Measurements from ENCODE around the gene PPP2R5C.
"Not testable (repeated sequence)": the region's sequence is repeated elsewhere in the genome, so short reads cannot be mapped to it uniquely, and the experiment has no call there.

The PPP2R5C gene

DNA sequence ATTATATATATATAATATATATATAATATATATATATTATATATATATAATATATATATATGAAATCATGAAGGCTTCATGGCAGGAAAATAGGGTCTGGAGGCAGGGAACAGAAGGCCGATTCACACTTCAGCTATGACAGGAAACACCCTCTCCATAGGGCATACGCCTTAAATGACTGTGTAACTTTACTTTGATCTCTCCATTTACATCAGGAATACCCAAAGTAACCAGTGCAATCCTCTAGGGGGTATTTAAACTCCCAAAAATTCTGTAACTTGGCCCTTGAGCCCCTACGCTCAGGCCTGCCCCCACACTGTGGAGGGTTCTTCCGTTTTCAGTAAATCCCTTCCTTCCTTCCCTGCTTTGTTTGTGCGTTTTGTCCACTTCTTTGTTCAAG is 40.4 kb upstream of the PPP2R5C start:
- POLR2A ChIA-PET, result no interaction called here
- DNase-seq (ENCODE audit: extremely low spot score), result no peak
- CTCF ChIA-PET, result interaction anchor here (1.2 to 5.0 kb wide), 3 partner anchors 14 to 28 kb away, joined by 3 to 23 read pairs (median 13); no protein-coding TSS in a partner anchor
- TF ChIP-seq CTCF (IDR thresholded peaks at IDR 0.05; ENCODE audit: control extremely low read depth, extremely low read depth, low read depth, missing control alignments), result no peak

DNA sequence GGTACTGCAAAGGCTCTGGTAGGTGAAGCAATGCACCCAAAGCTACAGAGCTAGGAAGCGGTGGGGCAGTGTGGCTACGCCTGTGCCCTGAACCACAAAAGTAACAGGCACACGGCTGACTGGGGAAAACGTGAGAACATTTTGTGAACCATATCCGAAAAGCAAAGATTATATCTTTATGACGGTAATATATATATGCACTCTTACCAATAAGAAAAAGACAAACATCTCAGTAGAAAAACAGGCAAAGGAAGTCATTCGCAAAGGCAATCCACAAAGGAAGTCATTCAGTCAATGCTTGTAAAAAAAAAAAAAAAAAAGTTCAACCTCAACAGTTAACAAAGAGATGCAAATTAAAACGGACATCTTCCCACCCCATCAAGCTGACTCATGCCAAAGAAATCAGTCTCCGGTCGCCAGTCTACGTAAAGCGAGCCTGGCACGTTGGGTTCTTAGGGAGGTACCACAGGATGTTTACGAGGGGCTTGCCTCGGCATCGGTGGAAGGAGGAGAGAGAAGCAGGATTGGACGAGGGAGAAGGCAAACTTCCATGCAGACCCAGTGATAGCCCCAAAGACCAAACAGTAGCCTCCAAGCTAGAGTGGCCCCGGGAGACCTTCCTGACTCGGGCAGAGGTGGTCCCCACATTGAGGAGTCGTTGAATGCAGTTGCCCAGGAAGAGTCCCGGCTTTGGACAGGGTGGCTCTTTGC is 39.4 kb upstream of the PPP2R5C start:
- ChIA-PET CTCF (interaction anchor here (1.2 to 2.6 kb wide), 2 partner anchors 15 to 27 kb away, joined by 3 to 13 read pairs; no protein-coding TSS in a partner anchor), POLR2A (no interaction called here)
- TF ChIP-seq CTCF (IDR thresholded peaks at IDR 0.05; ENCODE audit: control extremely low read depth, extremely low read depth, low read depth, missing control alignments), result no peak
- DNase-seq (ENCODE audit: extremely low spot score), result no peak

GRCh38 chr14:101723061-101723595 is 38.4 kb upstream of the PPP2R5C start:
- DNase-seq (ENCODE audit: extremely low spot score), result no peak
- TF ChIP-seq CTCF (IDR thresholded peaks at IDR 0.05; ENCODE audit: control extremely low read depth, extremely low read depth, low read depth, missing control alignments), result no peak
- CTCF ChIA-PET, result interaction anchor here (2.6 kb wide), 1 partner anchor 16 kb away, joined by 13 read pairs; no protein-coding TSS in a partner anchor
- POLR2A ChIA-PET, result interaction anchor here (0.5 kb wide), 1 partner anchor 1524 kb away, joined by 3 read pairs; no protein-coding TSS in a partner anchor

DNA sequence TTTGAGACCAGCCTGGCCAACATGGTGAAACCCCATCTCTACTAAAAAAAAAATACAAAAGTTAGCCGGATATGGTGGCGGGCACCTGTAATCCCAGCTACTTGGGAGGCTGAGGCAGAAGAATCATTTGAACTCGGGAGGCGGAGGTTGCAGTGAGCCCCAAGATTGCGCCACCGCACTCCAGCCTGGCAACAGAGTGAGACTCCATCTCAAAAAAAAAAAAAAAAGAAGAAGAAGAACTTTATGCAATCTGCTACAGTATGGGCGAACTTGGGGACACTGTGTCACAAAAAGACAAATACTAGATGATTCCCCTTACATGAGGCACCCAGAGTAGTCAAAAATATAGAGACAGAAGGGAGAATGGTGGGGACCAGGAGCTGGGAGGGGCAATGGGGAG is 35.9 kb upstream of the PPP2R5C start:
- CTCF ChIA-PET, result interaction anchor here (0.7 to 1.6 kb wide), 3 partner anchors 9 to 46 kb away, joined by 4 to 9 read pairs (median 4); no protein-coding TSS in a partner anchor
- POLR2A ChIA-PET; DNase-seq (ENCODE audit: extremely low spot score): not testable (repeated sequence)

GRCh38 chr14:101726295-101726953 is 35.1 kb upstream of the PPP2R5C start:
- DNase-seq (ENCODE audit: extremely low spot score), result no peak
- POLR2A ChIA-PET, result no interaction called here
- CTCF ChIA-PET, result interaction anchor here (0.7 to 2.6 kb wide), 5 partner anchors 9 to 45 kb away, joined by 3 to 10 read pairs (median 4); no protein-coding TSS in a partner anchor
- no peak for TF ChIP-seq CTCF (IDR thresholded peaks at IDR 0.05; ENCODE audit: control extremely low read depth, extremely low read depth, low read depth, missing control alignments)

- CTCF ChIA-PET, result interaction anchor here (0.7 to 2.6 kb wide), 3 partner anchors 13 to 44 kb away, joined by 3 to 10 read pairs (median 4); no protein-coding TSS in a partner anchor
- DNase-seq (ENCODE audit: extremely low spot score), result no peak
- TF ChIP-seq CTCF (IDR thresholded peaks at IDR 0.05; ENCODE audit: control extremely low read depth, extremely low read depth, low read depth, missing control alignments), result no peak
- POLR2A ChIA-PET, result no interaction called here
Measured at GRCh38 chr14:101726954-101727302, 34.6 kb upstream of the PPP2R5C start.

All from GM10248 (cell line).